Right lobe of liver (tissue), 4 donors: ENCODE data around the gene POU2F1.

Source experiments
- CTCF ChIP-seq, 4 donors: fragments of 200-600 bp in 3 of 4; fragments of 450-650 bp in 1 of 4; IDR thresholded peaks; one replicate each; pipeline versions ENCODE4 v1.5.1 to v1.8.0; 2016 to 2022; ENCODE audit warnings: antibody characterized with exemption in 4 of 4, mild to moderate bottlenecking in 2 of 4
- POLR2A ChIP-seq: fragments of 450-650 bp; IDR thresholded peaks from one replicate; pipeline ENCODE4 v1.6.1; 2017; ENCODE audit warnings: antibody characterized with exemption, mild to moderate bottlenecking
- donor health status: DM: no; HTN: no; CAD: no.
- donor health status: DM: no; HTN: no; CAD: no.
- donor health status: DM: no; HTN: yes; CAD: no.

GRCh38 chr1:167230437-167230836 lies 9.8 kb downstream of the POU2F1 start:
- TF ChIP-seq CTCF (IDR thresholded peaks at IDR 0.05) (no peak), POLR2A (no peak)
